Measurements from ENCODE around the gene MAP1S. TPM values are rescaled to one million over a fixed set of nuclear protein-coding genes. Genes with fewer than 3 reads are reported as not detected.
A peak's percentile ranks its signal among the peaks of the same experiment; 100 is the strongest.

MAP1S gene
- total and polyA plus RNA-seq, 2 experiments from 2014 or later = 7.7 to 37.1 TPM

DNA sequence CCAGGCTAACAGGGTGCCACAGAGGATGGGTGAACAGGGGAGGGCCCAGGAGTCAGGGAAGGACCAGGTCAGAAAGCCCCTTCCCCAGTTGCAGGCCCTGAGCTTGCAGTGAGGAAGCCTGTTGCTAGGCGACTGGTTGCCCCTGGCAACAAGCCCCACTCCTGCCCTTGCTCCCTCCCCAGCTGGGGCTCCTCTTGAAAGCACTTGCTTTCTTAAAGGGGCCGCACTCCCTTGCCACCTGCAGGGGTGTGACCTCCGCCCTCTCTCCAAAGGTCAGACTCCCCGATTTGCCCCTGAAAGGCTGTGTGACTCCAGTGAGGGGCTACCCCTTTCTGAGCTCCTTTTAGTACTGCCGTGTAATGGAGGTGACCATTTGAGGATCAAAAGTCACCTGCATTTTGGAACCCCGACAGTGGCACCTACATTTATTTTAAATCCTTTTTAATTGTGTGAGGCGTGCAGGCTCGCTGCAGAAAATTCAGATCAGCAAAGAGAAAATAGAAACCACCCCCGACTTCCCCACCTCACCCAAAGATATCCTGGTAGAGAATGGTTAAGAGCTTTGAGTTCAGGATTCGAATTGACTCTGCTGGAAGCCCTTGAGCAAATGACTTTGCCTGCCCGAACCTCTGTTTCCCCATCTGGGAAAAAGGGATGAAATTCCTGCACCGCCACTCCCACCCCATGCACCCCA lies 36.8 kb downstream of the MAP1S start:
- no peak overlapping the region for H3K4me2 ChIP-seq

DNA sequence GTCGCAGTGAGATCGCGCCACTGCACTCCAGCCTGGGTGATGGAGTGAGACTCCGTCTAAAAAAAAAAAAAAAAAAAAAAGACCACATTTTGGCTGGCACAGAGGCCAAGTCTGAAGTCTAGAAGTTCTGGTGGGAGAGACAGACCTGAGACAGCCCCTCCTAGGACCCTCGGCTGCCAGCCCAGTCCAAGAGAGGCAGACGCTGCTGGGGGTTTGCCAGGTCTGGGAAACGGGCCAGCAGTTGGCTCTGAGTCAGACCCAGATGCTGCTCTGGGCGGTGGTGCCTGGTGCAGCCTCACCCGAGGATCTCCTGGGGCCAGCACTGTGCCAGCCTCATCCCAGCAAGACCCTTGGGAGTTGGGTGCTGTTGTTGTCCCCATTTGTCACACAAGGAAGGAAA lies 37.8 kb downstream of the MAP1S start:
- Histone ChIP-seq H4K20me1 (ENCODE audit: insufficient read depth, poor library complexity, severe bottlenecking) (no peaks in the 10 kb centered on the region), H3K4me1 (ENCODE audit: insufficient read depth) (no peaks in the 10 kb centered on the region), H3K27me3 (no peaks in the 10 kb centered on the region), H3K9me2 (replicated peaks; ENCODE audit: insufficient read depth) (no peaks in the 10 kb centered on the region), H3K27ac (no peak overlapping the region), H3K4me2 (no peak overlapping the region), H3K36me3 (replicated peaks; ENCODE audit: insufficient read depth, low read depth) (no peaks in the 10 kb centered on the region), H3K4me3 (no peak overlapping the region), H2AFZ (no peak overlapping the region), H3K79me2 (no peaks in the 10 kb centered on the region), H3K9me3 (ENCODE audit: low read depth) (no peaks in the 10 kb centered on the region)
- TF ChIP-seq EZH2 (IDR thresholded peaks at IDR 0.05; ENCODE audit: borderline replicate concordance) (no peak), EZH2phosphoT487 (IDR thresholded peaks at IDR 0.05; ENCODE audit: low read depth, severe bottlenecking, unreplicated experiment) (no peak)
- TF ChIP-seq, protein P1, sequence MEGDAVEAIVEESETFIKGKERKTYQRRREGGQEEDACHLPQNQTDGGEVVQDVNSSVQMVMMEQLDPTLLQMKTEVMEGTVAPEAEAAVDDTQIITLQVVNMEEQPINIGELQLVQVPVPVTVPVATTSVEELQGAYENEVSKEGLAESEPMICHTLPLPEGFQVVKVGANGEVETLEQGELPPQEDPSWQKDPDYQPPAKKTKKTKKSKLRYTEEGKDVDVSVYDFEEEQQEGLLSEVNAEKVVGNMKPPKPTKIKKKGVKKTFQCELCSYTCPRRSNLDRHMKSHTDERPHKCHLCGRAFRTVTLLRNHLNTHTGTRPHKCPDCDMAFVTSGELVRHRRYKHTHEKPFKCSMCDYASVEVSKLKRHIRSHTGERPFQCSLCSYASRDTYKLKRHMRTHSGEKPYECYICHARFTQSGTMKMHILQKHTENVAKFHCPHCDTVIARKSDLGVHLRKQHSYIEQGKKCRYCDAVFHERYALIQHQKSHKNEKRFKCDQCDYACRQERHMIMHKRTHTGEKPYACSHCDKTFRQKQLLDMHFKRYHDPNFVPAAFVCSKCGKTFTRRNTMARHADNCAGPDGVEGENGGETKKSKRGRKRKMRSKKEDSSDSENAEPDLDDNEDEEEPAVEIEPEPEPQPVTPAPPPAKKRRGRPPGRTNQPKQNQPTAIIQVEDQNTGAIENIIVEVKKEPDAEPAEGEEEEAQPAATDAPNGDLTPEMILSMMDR (IDR thresholded peaks at IDR 0.05; ENCODE audit: poor library complexity) = no peak
- WGBS (ENCODE audit: low lambda C conversion rate, missing lambda C conversion rate) = 53% methylated on average over 7 of the region's 9 CpGs
- peak; percentile 51 for DNase-seq (ENCODE audit: low spot score)

More for the DNA sequence above, 36.8 kb downstream of the MAP1S start:
- Histone ChIP-seq H4K20me1 (ENCODE audit: insufficient read depth, poor library complexity, severe bottlenecking) (no peaks in the 10 kb centered on the region), H3K36me3 (replicated peaks; ENCODE audit: insufficient read depth, low read depth) (no peaks in the 10 kb centered on the region), H3K27me3 (no peaks in the 10 kb centered on the region), H3K4me1 (ENCODE audit: insufficient read depth) (no peaks in the 10 kb centered on the region), H3K9me3 (ENCODE audit: low read depth) (no peaks in the 10 kb centered on the region), H2AFZ (no peak overlapping the region), H3K27ac (no peak overlapping the region), H3K79me2 (no peaks in the 10 kb centered on the region), H3K4me3 (no peak overlapping the region), H3K9me2 (replicated peaks; ENCODE audit: insufficient read depth) (no peaks in the 10 kb centered on the region)
- peak; percentile 49 for DNase-seq (ENCODE audit: low spot score)
- TF ChIP-seq EZH2phosphoT487 (IDR thresholded peaks at IDR 0.05; ENCODE audit: low read depth, severe bottlenecking, unreplicated experiment) = no peak
- no peak for TF ChIP-seq EZH2 (IDR thresholded peaks at IDR 0.05; ENCODE audit: borderline replicate concordance)
- TF ChIP-seq, protein P1 (IDR thresholded peaks at IDR 0.05; ENCODE audit: poor library complexity) = no peak
- 72% methylated on average over 12 of the region's 12 CpGs for WGBS (ENCODE audit: low lambda C conversion rate, missing lambda C conversion rate)

DNA sequence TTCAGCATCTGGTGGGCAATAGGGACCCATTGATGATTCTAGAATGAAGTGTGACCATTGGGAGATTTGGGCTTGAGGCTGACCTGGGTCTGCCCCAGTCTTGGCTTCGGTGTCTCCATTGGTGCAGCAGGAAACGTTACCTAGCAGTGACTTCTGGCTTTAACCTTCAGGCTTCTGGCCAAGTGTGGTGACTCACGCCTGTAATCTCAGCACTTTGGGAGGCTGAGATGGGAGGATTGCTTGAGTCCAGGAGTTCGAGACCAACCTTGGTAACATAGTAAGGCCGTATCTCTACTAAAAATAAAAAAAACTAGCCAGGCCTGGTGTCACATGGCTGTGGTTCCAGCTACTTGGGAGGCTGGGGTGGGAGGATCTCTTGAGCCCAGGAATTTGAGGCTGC lies 39.2 kb downstream of the MAP1S start:
- 87% methylated on average over 5 of the region's 5 CpGs for WGBS (ENCODE audit: low lambda C conversion rate, missing lambda C conversion rate)
- DNase-seq (ENCODE audit: low spot score) = no peak
- no peak for TF ChIP-seq EZH2phosphoT487 (IDR thresholded peaks at IDR 0.05; ENCODE audit: low read depth, severe bottlenecking, unreplicated experiment)
- no peak for TF ChIP-seq EZH2 (IDR thresholded peaks at IDR 0.05; ENCODE audit: borderline replicate concordance)
- TF ChIP-seq, protein P1 (IDR thresholded peaks at IDR 0.05; ENCODE audit: poor library complexity) = no peak

More for the DNA sequence above, 39.2 kb downstream of the MAP1S start:
- H4K20me1 ChIP-seq (ENCODE audit: insufficient read depth, poor library complexity, severe bottlenecking) = no peaks in the 10 kb centered on the region
- no peaks in the 10 kb centered on the region for H3K79me2 ChIP-seq
- no peaks in the 10 kb centered on the region for H3K27me3 ChIP-seq
- H3K4me1 ChIP-seq (ENCODE audit: insufficient read depth) = no peaks in the 10 kb centered on the region
- no peak overlapping the region for H3K27ac ChIP-seq
- no peak overlapping the region for H3K4me2 ChIP-seq
- H2AFZ ChIP-seq = no peak overlapping the region
- no peaks in the 10 kb centered on the region for H3K36me3 ChIP-seq (replicated peaks; ENCODE audit: insufficient read depth, low read depth)
- no peaks in the 10 kb centered on the region for H3K9me3 ChIP-seq (ENCODE audit: low read depth)
- no peaks in the 10 kb centered on the region for H3K9me2 ChIP-seq (replicated peaks; ENCODE audit: insufficient read depth)
- H3K4me3 ChIP-seq = no peak overlapping the region
